Frontal cortex (tissue), 4 donors: ENCODE measurements around the gene ACSL6. TPM values are rescaled to one million over a fixed set of nuclear protein-coding genes. Genes with fewer than 3 reads are reported as not detected.

Source experiments
- DNase-seq, 2 donors: peaks; one replicate each; pipeline ENCODE4 v3.0.0; 2012; ENCODE audit warnings: low spot score in 2 of 2
- FAIRE-seq: peaks from 2 replicates; lab custom pipeline; 2012; peaks lifted over from hg19 to GRCh38; lab: Jason Lieb, UNC
- total RNA-seq: library from RNA; depleted of rRNA; stranded (reverse); fragments of >200 nt; gene quantifications from one replicate; pipeline ENCODE4 v1.2.3, GENCODE V29; 2014
- donor health status: control.
- donor health status: control.
- donor health status: control.

ACSL6 gene
- total RNA-seq, 1 donor from 2014 or later: 34.2 TPM

DNA sequence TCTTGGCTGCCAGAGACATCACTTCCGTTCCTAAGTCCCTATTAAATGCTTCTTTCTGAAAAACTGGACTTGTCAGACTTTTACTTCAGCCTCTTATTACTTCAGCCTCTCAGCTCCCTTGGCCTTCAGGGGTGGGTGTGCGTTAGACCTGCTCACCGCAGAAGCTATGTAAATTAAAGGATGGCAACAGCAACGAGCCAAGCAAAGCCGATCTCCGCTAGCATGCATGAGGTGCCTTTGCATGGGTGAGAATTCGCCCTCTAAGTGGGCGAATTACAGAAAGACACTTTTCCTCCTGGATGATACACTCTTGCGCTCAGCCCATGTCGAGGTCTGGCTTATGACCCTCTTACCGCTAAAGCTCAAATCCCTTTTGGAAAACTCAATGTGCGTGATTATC is 38.1 kb upstream of the ACSL6 start:
- no peak for FAIRE-seq
- DNase-seq: no peak

DNA sequence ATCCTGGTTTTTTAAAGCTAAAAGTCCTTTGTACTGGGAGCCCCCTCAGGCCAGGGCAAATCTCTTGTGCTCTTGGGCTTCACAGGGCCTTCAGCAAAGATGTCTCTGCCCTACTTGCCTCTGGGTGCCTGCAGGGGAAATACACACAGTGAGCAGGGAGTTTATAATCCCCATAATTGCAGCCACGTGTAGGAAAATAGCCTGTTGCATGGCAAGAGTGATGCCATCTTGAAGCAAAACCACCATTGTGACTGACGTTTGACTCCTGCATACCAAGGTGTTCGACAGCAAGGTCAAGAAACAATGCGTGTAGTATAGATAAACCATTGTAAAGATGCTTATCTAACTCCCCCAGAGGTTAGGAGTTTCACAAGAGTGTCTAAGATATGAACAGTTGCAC is 37.6 kb upstream of the ACSL6 start:
- FAIRE-seq: no peak
- no peak for DNase-seq

DNA sequence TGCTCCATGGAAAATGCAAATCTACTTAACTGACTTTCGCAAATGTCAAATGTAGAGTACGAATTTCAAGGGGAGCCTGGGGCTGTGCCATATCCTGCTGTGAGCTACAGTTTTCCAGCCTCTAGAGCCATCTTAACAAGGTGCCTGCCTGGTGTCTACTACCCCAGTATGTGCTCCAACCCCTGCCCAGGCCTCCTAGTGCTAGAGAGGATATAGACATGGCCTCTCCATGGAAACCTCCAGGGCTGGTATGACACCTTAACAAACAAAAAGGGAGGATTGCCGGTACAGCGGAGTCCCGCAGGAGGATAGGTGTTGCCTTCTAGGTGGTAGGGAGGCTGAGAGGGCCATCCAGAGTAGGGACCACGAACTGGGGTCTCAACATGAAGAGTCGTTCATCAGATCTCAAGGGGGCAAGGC is 35.4 kb upstream of the ACSL6 start:
- FAIRE-seq: no peak
- DNase-seq: no peak

DNA sequence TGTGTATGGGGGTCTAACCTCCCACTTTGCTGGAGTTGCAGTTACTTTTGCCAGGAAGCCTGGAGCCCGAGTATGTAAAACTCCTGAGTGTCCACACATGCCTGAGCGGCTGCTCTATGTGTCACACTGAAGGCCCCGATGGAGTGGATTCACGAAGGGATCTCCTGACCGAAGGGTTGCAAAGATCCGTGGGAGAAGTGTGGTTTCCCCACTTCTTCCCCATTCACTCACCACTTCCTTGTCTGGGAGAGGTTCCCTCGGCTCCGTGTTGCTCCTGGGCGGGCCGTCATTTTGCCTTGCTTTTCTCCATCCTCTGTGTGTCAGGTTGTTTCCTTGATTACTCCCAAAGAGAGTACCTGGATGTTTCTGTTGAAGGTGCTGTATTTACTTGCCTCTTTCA is 32.7 kb upstream of the ACSL6 start:
- no peak for FAIRE-seq
- DNase-seq: no peak

DNA sequence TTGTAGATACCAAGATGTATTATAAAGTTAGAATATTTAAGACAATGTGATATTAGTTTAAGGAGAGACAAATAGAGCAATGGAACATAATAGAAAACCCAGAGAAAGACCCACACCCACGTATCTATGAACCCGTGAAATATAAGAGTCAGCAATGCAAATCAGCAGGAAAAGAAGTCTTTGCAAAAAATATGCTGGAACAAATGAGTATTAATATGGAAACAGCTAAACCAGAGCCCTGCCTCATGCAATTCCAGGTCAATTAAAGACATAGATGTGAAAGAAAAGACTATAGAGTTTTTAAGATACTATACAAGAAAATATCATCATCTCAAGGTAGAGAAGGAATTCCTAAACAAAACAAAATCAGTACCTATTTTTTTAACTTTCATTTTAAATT is 25.9 kb upstream of the ACSL6 start:
- no peak for DNase-seq

DNA sequence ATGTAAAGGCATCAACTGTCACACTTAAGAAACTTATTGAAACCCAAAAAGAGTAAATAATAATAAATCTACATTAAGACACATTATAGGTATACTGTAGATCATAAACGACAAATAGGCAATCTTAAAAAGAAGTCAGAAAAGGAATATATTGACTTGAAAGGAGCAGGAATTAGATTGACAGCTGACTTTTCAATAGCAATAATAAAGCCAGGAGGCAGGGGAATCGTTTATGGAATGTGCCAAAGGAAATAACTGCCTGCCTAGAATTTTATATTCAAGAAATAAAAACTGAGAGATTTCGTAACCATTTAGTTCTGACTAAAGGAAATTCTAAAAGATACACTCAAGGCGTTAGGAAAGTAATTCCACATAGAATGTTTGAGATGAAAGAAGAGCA is 21.7 kb upstream of the ACSL6 start:
- FAIRE-seq: no peak

More for the DNA sequence above, 25.9 kb upstream of the ACSL6 start:
- no peak for FAIRE-seq

DNA sequence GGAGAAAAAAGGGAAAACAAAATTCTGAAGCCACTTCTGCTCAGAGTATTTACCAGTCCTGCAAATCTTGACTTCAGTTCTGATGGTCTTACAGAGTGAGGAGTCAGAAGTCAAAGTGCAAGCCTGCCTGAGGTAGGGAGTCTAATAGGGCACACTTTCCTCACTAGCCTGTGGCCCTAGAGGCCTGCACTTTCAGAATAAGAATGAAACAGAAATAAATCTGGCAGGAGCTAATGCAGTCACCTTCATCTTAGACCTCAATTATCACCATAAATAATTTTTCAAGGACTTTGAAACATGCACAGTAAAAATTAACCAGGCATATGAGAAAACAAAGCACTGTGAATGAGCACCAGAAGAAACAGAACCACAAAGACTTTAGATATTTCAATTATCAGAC is 20.7 kb upstream of the ACSL6 start:
- DNase-seq: no peak
- FAIRE-seq: no peak

More for the DNA sequence above, 21.7 kb upstream of the ACSL6 start:
- DNase-seq: no peak

DNA sequence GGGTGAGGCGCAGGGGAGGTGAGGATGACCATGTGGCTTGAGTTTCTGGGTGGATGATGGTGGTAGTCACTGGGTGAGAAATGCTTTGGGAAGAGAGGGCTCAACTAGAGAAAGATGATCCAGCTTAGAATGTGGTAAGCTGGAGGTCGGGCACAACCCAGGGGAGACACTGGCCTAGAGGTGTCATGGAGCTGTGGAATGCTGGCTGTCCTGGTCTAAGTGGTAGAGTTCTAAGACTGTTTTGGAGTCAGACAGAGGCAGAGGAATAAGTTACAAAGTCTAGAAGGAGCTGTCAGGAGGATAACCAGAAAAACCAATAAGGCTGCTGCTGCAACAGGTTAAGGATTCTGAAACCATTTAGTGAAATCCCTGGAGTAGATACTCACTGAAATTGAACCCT is 19.2 kb upstream of the ACSL6 start:
- FAIRE-seq: no peak

DNA sequence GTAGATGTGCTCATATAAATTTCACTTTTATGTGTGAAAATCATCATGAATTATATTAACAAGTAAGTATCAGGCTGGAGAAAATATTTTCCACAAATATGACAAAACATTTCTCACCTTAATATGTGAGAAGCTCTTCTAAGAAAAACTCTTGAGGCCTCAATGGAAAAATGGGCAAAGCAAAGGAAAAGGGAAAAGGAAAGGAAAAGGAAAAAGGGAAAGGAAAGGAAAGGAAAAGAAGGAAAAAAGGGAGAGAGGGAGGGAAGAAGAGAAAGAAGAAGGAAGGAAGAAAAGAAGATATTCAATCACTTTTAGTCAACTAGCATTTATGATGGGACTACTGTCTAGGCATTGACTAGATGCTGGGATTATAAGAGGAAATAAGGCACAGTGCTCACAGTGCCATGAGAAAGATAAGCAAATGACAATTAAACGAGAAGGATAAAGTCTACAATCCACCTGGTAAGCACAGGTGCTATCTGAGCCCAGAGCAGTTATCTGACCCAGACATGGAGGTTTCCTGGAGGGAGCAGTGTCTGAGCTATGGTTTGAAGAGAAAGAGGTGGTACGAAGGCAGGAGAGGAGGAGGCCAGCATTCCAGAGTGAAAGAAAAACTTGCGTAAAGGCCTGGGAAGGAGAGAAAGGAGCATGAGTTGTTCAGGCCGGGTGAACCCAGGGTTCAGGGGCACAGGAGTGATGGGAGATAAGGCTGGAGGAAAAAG is 18.3 kb upstream of the ACSL6 start:
- FAIRE-seq: no peak
- no peak for DNase-seq

More for the DNA sequence above, 19.2 kb upstream of the ACSL6 start:
- no peak for DNase-seq

DNA sequence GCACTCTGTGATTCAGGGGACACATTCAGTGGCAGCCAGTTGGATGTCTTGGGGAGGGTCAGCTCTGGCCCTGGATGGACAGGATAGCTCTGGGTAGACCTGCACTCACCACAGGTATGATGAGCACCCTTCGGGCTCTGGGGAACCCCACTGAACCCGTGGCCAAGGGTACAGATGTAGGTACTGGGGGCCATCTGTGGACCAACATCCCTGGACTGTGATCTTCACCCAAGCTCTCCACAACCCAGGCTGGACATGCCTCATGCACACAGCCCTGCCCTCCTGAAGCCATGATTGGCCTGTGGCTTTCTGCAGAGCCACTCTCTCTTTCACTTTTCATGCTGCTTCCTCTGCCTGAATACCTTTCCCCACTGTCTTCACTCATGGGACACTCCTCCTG is 15.6 kb upstream of the ACSL6 start:
- FAIRE-seq: no peak
- DNase-seq: no peak

DNA sequence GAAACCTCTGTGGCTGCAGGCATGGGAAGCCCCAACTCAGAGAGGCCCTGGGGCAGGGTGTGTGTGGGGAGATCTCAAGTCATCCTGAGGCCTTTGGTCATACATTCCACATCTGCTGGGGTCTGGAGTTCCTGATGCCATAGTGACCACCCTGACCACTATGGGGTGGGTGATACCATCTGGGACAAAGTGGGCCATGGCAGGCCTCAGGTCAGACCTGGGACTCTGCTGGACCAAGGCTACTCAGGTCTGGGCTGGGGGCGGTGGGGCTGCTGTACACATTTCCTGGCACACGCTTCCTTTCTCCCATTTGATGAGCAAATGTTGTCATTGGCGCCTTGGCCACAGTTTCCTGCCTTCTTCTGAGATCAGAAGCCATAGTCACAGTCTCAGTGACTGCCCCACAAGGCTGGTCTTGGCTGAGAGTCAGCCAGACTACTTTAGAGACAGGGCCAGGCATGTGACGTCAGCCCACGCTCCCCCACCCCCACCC is 15.1 kb upstream of the ACSL6 start:
- FAIRE-seq: no peak
- DNase-seq: no peak

DNA sequence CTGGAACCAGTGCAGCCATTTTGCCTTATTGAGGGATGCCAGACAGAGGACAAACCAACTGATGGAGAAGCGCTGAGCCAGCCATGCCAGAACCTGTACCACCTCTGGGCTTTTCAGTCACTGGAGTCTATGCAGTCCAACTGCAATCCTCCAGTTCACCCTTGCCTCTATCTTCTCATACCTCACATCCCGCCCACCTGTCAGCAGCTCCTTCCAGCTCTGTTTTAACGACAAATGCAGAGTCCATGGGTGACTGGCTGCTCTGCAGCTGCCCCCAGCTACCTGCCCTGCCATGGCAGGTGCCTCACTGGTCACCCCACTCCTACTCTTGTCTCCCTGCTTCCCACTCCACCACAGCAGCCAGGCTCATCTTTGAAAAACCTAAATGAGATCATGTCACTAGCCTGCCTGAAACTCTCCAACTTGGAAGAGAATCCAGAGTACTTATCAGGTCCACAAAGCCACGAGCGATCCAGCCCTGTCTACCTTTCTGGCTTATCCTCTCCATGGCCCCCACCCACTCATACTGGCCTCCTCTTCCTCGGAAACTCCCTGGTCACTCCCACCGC is 14.0 kb upstream of the ACSL6 start:
- FAIRE-seq: no peak

DNA sequence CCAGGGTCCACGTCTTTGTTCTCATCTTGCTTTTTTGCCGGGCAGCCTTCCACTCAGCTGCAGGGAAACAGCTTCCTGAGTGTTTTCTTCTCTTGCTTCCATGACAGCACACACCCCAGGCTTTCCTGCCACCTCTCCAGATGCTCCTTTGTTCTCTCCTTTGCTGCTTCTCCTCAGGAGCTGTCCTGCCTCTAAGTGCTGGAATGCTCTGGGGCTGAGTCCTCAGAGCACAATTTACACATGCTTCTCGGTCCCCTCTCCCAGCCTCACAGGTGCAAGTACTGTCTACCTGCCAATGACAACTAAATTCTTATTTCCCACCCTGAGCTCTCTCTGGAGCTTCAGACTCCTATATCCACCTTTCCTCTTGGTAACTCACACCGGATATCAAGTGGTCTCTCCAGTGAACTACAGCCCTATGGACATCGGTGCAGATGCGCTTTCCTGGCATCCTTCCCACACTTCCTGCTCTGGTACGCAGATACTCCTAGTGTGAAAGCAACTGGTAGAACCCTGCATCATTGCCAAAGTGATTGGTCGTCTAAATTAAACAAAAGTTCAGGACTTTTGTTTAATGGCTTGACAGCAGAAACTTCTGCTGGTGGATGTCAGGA is 13.4 kb upstream of the ACSL6 start:
- DNase-seq: no peak
- no peak for FAIRE-seq

More for the DNA sequence above, 14.0 kb upstream of the ACSL6 start:
- no peak for DNase-seq

DNA sequence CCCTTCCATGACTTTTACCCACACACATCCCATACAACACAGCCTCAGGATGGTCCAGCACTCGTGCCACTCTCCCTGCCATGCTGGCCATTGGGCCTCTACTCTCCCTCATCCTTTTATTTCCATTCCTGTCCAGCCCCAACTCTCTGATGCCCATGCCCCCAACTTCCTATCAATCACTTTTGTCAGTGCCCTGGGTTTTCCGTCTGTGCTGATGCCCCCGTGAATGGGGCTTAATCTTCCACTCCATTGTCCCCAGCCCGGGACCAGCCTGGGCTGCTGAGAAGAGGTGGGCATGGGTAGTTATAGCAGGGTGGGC is 12.6 kb upstream of the ACSL6 start:
- DNase-seq: no peak
- no peak for FAIRE-seq

DNA sequence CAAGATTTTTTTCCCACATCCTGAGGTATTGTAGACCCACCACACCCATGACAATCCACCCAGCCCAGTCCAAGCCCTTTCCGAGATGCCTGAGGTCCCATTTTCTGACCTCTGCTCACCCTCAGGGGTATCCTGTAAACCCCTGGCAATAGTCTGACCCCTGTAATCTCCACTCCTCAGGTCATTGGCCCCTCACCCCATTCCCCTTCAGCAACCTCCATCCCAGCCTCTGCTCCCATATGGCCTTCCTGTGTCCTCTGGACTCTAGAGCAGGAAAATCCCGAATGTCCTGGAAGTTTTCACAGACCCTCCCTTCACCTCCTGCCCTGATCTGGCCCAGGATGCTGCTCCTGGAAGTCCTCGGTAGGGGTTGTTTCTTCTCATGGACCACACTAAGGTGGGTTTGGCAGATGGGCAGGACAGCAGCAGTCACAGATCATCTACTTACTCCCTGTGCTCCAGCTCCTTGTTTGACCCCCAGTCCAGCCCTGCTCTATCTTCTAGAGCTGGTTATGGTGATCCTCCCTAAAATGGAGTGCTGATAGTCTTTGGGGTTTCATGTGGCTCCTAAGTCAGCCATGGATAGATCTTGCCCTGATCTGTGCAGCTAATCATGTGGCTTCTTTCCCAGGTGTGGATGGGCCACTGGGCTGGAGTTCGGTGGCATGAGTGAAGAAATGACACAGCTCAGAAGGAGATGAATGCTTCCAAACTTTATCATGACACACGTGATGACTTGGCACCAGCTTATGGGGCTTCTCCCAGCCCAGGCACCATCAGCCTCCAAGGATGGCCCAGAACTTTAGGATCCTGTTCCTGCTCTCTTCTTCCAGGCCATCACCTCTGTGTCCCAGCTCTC is 12.0 kb upstream of the ACSL6 start:
- DNase-seq: no peak
- FAIRE-seq: no peak

DNA sequence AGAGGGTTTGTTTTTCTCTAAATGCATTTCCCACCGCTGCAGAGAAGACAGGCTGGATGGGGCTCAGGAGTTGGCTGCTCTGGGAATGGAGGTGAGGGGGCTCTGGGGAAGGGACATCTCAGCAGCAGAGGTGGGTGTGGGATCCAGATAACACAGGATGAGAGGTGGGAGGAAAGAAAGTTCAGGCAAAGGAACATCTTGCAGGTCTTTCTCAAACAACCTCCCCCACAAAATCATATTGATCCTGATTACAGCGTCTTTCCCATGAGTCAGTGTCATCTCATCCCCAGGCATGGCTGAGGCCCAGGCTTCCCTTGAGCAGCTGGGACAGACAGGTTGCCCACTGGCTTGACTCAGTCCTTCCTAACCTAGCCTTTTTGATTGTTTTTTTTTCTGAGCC is 11.3 kb upstream of the ACSL6 start:
- DNase-seq (no peak), FAIRE-seq (no peak)

DNA sequence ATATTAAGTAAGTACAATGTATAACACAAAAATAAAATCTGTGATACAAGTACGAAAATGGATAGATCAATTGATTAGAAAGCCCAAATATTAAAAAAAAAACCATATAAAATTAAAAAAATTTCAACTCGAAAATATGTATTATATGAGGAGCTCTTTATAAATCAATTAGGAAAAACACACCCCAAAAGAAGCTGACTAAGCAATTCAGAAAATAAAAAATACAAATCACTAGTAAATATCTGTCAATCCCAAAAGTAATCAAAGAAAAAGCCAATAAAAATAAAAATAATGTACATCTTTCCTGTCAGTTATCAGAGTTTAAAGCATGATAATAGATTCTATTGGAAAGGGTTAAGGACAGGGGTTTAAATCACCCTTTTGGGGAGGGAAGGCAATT is 10.2 kb upstream of the ACSL6 start:
- FAIRE-seq (no peak), DNase-seq (no peak)

DNA sequence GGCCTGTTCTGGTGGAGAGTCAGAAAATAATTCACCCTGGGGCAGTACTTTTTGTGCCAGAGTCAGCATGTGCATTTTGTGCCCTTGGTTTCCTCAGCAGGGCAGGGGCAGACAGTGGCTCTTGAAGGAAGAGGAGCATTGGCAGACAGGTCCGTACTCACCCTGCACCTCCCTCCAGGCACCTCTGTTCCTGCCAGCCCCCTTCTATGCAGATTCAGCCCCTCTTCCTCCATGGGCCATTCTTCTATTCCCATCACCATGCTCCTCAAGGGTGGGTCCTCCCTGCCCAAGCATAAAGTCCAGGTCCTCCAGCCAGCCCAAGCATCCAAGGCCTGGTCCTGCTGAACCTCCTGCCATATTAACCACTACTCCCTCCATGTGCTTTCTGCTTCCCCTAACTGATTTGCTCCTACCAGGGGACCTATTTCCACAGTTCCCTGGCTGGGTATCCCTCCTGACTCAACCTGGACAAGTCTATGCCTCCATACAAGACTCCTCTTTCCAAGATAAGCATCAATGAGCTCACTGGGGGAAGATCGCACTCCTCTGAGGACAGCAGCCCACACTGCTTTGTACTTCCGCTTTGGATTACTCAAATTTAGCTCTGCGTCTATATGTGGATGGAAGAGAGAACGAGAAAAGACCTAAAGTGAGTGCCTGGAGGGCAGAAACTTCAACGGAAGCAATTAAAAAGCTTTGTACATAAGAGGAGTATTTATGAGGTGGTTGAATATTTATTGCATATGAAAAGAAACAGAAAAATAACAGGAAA is 9.3 kb upstream of the ACSL6 start:
- no peak for DNase-seq
- no peak for FAIRE-seq

DNA sequence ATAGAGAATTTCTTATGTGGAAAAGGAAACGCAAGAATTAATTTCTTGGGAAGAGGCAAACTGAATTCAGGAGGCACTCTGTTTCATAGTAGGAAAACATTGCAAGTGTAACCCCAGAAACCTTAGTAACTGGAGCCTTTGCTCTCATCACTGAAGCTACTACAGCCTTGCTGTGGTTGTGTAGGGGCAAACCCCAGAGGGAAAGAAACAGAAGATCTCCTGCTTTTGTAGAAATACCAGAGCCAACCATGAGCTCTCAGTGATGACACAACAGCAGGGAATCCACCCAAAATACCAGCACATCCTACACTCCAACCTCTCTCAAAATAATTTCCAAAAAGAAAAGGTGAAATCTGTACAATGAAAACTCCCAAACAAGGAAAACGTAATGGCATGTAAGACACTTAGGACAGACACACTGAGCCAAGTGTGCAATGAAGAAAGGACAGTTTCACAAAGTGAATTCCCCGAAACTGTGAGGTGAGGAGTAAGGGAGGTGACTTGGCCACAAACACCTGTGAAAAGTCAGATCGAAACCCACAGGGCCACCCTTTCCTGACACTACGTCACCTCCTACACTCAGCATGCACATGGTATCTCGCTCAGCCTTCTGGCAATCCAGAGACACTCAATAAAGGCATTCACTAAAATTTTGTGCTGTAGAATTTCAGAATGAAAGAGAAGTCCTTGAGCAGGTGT is 8.5 kb upstream of the ACSL6 start:
- DNase-seq: no peak
- FAIRE-seq: no peak
